Measurements from ENCODE around the gene IRAG1.

The IRAG1 gene

GRCh38 chr11:10646005-10646404 lies 47.5 kb downstream of the IRAG1 start:
- DNase-seq (ENCODE audit: low read depth in 4 of 4, low spot score in 1 of 4): no peak

GRCh38 chr11:10645212-10645795 lies 48.3 kb downstream of the IRAG1 start:
- no peak for DNase-seq (ENCODE audit: low read depth in 4 of 4, low spot score in 1 of 4)

All from stimulated activated CD4-positive, alpha-beta T cell treated with anti-CD3 and anti-CD28 coated beads, Interleukin-1b, Interleukin-23, amount 100 ng/mL, for 24 hours (primary cell).